C4-2B (cell line): Measurements from ENCODE around the gene JKAMP.

Experiments used
- ZFX ChIP-seq: fragments of 450-650 bp; IDR thresholded peaks from 2 replicates; pipeline ENCODE4 v1.6.1; 2017
- TF ChIP-seq, protein P1 (sequence below): fragments of 450-650 bp; conservative IDR thresholded peaks from 2 replicates; pipeline ENCODE4 v1.5.1; 2017; ENCODE audit warnings: mild to moderate bottlenecking

DNA sequence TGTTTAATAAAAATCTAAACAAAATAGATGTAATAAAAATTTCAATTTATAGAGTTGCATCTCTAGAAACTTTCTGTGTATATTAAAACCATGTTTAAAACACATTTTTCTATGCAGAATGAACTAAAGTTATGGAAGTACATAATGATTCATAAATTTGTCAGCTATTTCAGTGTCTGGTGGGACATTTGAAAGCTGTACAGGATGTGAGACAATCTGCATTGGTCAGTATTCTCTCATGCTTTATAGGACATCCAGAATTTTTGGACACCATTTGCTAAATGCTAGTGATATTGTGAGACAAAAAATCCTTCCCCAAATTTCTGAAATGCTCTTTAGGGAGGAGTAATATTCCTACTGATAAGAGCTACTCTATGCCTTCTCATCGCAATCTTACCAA lies 32.5 kb upstream of the JKAMP start:
- TF ChIP-seq, protein P1, sequence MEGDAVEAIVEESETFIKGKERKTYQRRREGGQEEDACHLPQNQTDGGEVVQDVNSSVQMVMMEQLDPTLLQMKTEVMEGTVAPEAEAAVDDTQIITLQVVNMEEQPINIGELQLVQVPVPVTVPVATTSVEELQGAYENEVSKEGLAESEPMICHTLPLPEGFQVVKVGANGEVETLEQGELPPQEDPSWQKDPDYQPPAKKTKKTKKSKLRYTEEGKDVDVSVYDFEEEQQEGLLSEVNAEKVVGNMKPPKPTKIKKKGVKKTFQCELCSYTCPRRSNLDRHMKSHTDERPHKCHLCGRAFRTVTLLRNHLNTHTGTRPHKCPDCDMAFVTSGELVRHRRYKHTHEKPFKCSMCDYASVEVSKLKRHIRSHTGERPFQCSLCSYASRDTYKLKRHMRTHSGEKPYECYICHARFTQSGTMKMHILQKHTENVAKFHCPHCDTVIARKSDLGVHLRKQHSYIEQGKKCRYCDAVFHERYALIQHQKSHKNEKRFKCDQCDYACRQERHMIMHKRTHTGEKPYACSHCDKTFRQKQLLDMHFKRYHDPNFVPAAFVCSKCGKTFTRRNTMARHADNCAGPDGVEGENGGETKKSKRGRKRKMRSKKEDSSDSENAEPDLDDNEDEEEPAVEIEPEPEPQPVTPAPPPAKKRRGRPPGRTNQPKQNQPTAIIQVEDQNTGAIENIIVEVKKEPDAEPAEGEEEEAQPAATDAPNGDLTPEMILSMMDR: no peak
- no peak for TF ChIP-seq ZFX
